Activated naive CD8-positive, alpha-beta T cell treated with anti-CD3 and anti-CD28 coated beads for 36 hours (primary cell): ENCODE results near the gene EIF5B. TPM values are rescaled to one million over a fixed set of nuclear protein-coding genes. Genes with fewer than 3 reads are reported as not detected.
"Not testable (repeated sequence)": the region's sequence is repeated elsewhere in the genome, so short reads cannot be mapped to it uniquely, and the experiment has no call there.

ENCODE experiments used
- DNase-seq: peaks from one replicate; pipeline ENCODE4 v3.0.0; 2021
- H3K27ac Mint-ChIP-seq: one replicate; pipeline ENCODE4 v1.8.0; 2022; ENCODE audit warnings: mild to moderate bottlenecking, moderate library complexity, mixed read lengths
- H3K27me3 Mint-ChIP-seq: one replicate; pipeline ENCODE4 v1.8.0; 2022; ENCODE audit warnings: mild to moderate bottlenecking, mixed read lengths
- H3K36me3 Mint-ChIP-seq: one replicate; pipeline ENCODE4 v1.8.0; 2021; ENCODE audit warnings: mild to moderate bottlenecking, mixed read lengths
- H3K4me1 Mint-ChIP-seq: one replicate; pipeline ENCODE4 v1.8.0; 2021; ENCODE audit warnings: mixed read lengths
- H3K4me3 Mint-ChIP-seq: one replicate; pipeline ENCODE4 v1.8.0; 2022; ENCODE audit warnings: mild to moderate bottlenecking, moderate library complexity, mixed read lengths
- H3K9me3 Mint-ChIP-seq: one replicate; pipeline ENCODE4 v1.8.0; 2022; ENCODE audit warnings: mixed read lengths
- total RNA-seq, 2 experiments: library from RNA; stranded (reverse); gene quantifications; one replicate each; pipeline ENCODE4 v1.2.3, GENCODE V29; 2021

EIF5B gene
- total RNA-seq, result 10 to 100 TPM; 98.7 to 99.6 TPM

- no peaks in the 10 kb centered on the region for H3K9me3 Mint-ChIP-seq
- H3K27ac Mint-ChIP-seq, result no peak within 1 kb of the TSS
- no peak within 1 kb of the TSS for H3K4me3 Mint-ChIP-seq
- peaks cover 6% of the 10 kb centered on the region for H3K36me3 Mint-ChIP-seq
- peak; percentile 93 for DNase-seq
- no peaks in the 10 kb centered on the region for H3K27me3 Mint-ChIP-seq
- H3K4me1 Mint-ChIP-seq, result peaks cover 39% of the 10 kb centered on the region
These were observed at the start of gene EIF5B for GRCh38 chr2:99337113-99338028. TSS of gene EIF5B (plus strand) at chr2:99337389. CDS start at chr2:99337555, 166 bp downstream.

GRCh38 chr2:99297994-99298393 is 39.2 kb upstream of the EIF5B start:
- H3K4me1 Mint-ChIP-seq, result no peaks in the 10 kb centered on the region
- no peak overlapping the region for H3K4me3 Mint-ChIP-seq
- no peaks in the 10 kb centered on the region for H3K27me3 Mint-ChIP-seq
- peaks cover 12% of the 10 kb centered on the region for H3K36me3 Mint-ChIP-seq
- H3K9me3 Mint-ChIP-seq, result no peaks in the 10 kb centered on the region
- no peak overlapping the region for H3K27ac Mint-ChIP-seq
- no peak for DNase-seq

- H3K4me3 Mint-ChIP-seq, result no peak overlapping the region
- no peaks in the 10 kb centered on the region for H3K27me3 Mint-ChIP-seq
- no peaks in the 10 kb centered on the region for H3K9me3 Mint-ChIP-seq
- no peak for DNase-seq
- H3K36me3 Mint-ChIP-seq, result peaks cover 15% of the 10 kb centered on the region
- H3K27ac Mint-ChIP-seq, result no peak overlapping the region
- H3K4me1 Mint-ChIP-seq, result no peaks in the 10 kb centered on the region
These were observed 37.6 kb upstream of the EIF5B start for GRCh38 chr2:99299580-99299979.

- H3K4me3 Mint-ChIP-seq, H3K27ac Mint-ChIP-seq, H3K9me3 Mint-ChIP-seq, DNase-seq, H3K27me3 Mint-ChIP-seq, H3K4me1 Mint-ChIP-seq: not testable (repeated sequence)
- H3K36me3 Mint-ChIP-seq, result peaks cover 15% of the 10 kb centered on the region
These were observed 36.1 kb upstream of the EIF5B start, which contains the start of gene LYG1 for GRCh38 chr2:99301097-99301496. TSS of gene LYG1 (minus strand) at chr2:99301197. CDS start at chr2:99295670, 5,527 bp downstream.

GRCh38 chr2:99317161-99317872 is 19.9 kb upstream of the EIF5B start:
- peak overlapping the region; percentile 4 for H3K27ac Mint-ChIP-seq
- H3K36me3 Mint-ChIP-seq, result peaks cover 31% of the 10 kb centered on the region
- no peak overlapping the region for H3K4me3 Mint-ChIP-seq
- no peaks in the 10 kb centered on the region for H3K27me3 Mint-ChIP-seq
- no peak for DNase-seq
- H3K4me1 Mint-ChIP-seq, result no peaks in the 10 kb centered on the region
- H3K9me3 Mint-ChIP-seq, result peaks cover 6% of the 10 kb centered on the region

GRCh38 chr2:99317873-99318200 is 19.4 kb upstream of the EIF5B start:
- H3K36me3 Mint-ChIP-seq, result peaks cover 31% of the 10 kb centered on the region
- not testable (repeated sequence) for H3K4me3 Mint-ChIP-seq, DNase-seq, H3K27ac Mint-ChIP-seq, H3K9me3 Mint-ChIP-seq, H3K4me1 Mint-ChIP-seq, H3K27me3 Mint-ChIP-seq

GRCh38 chr2:99325384-99325783 is 11.8 kb upstream of the EIF5B start:
- no peak overlapping the region for H3K4me3 Mint-ChIP-seq
- DNase-seq, result no peak
- peaks cover 10% of the 10 kb centered on the region for H3K36me3 Mint-ChIP-seq
- no peaks in the 10 kb centered on the region for H3K9me3 Mint-ChIP-seq
- H3K4me1 Mint-ChIP-seq, result peaks cover 9% of the 10 kb centered on the region
- H3K27ac Mint-ChIP-seq, result no peak overlapping the region
- H3K27me3 Mint-ChIP-seq, result no peaks in the 10 kb centered on the region

- H3K27ac Mint-ChIP-seq, result no peak within 1 kb of the TSS
These were observed 1.0 kb upstream of the EIF5B start, which contains the start of gene TXNDC9 for GRCh38 chr2:99335911-99336803. TSS of gene TXNDC9 (minus strand) at chr2:99336333. CDS start at chr2:99333210, 3,123 bp downstream.

GRCh38 chr2:99336804-99337112 is 431 bp upstream of the EIF5B start:
- H3K9me3 Mint-ChIP-seq, result no peaks in the 10 kb centered on the region
- DNase-seq, result no peak

More at GRCh38 chr2:99335911-99336803, 1.0 kb upstream of the EIF5B start, which contains the start of gene TXNDC9:
- H3K4me3 Mint-ChIP-seq, result no peak within 1 kb of the TSS
- peaks cover 13% of the 10 kb centered on the region for H3K36me3 Mint-ChIP-seq
- H3K4me1 Mint-ChIP-seq, result peaks cover 31% of the 10 kb centered on the region
- H3K9me3 Mint-ChIP-seq, result no peaks in the 10 kb centered on the region
- no peaks in the 10 kb centered on the region for H3K27me3 Mint-ChIP-seq
- peak; percentile 98 for DNase-seq

GRCh38 chr2:99338029-99338585 is 918 bp downstream of the EIF5B start:
- Mint-ChIP-seq H3K36me3 (peaks cover 6% of the 10 kb centered on the region), H3K27me3 (no peaks in the 10 kb centered on the region), H3K4me1 (peaks cover 39% of the 10 kb centered on the region), H3K9me3 (no peaks in the 10 kb centered on the region), H3K4me3 (no peak overlapping the region), H3K27ac (no peak overlapping the region)
- DNase-seq, result no peak

More at GRCh38 chr2:99336804-99337112, 431 bp upstream of the EIF5B start:
- Mint-ChIP-seq H3K27ac (no peak overlapping the region), H3K36me3 (peaks cover 11% of the 10 kb centered on the region), H3K4me1 (peaks cover 35% of the 10 kb centered on the region), H3K4me3 (no peak overlapping the region), H3K27me3 (no peaks in the 10 kb centered on the region)

GRCh38 chr2:99340669-99341236 is 3.6 kb downstream of the EIF5B start:
- Mint-ChIP-seq H3K27ac (no peak overlapping the region), H3K4me3 (no peak overlapping the region), H3K4me1 (peaks cover 29% of the 10 kb centered on the region), H3K9me3 (no peaks in the 10 kb centered on the region), H3K36me3 (peaks cover 9% of the 10 kb centered on the region), H3K27me3 (no peaks in the 10 kb centered on the region)
- no peak for DNase-seq

- no peaks in the 10 kb centered on the region for H3K9me3 Mint-ChIP-seq
- no peaks in the 10 kb centered on the region for H3K27me3 Mint-ChIP-seq
- H3K4me3 Mint-ChIP-seq, result no peak overlapping the region
- H3K27ac Mint-ChIP-seq, result no peak overlapping the region
- peaks cover 13% of the 10 kb centered on the region for H3K36me3 Mint-ChIP-seq
- H3K4me1 Mint-ChIP-seq, result peaks cover 36% of the 10 kb centered on the region
- DNase-seq, result no peak
These were observed 5.3 kb downstream of the EIF5B start for GRCh38 chr2:99342536-99342935.

GRCh38 chr2:99345446-99345845 is 8.3 kb downstream of the EIF5B start:
- Mint-ChIP-seq H3K4me1 (peaks cover 51% of the 10 kb centered on the region), H3K36me3 (peaks cover 19% of the 10 kb centered on the region)
- H3K4me3 Mint-ChIP-seq, DNase-seq, H3K27ac Mint-ChIP-seq, H3K9me3 Mint-ChIP-seq, H3K27me3 Mint-ChIP-seq: not testable (repeated sequence)

GRCh38 chr2:99346218-99346617 is 9.0 kb downstream of the EIF5B start:
- Mint-ChIP-seq H3K9me3 (no peaks in the 10 kb centered on the region), H3K36me3 (peaks cover 21% of the 10 kb centered on the region), H3K4me3 (no peak overlapping the region), H3K27ac (no peak overlapping the region), H3K4me1 (peaks cover 50% of the 10 kb centered on the region), H3K27me3 (no peaks in the 10 kb centered on the region)
- DNase-seq, result no peak
